CD14-positive monocyte (primary cell): ENCODE measurements around the gene CD300C. TPM values are rescaled to one million over a fixed set of nuclear protein-coding genes. Genes with fewer than 3 reads are reported as not detected.

Experiments
- DNase-seq, 3 donors: peaks; one replicate each; pipeline ENCODE4 v3.0.0-alpha.2; 2011 to 2022
- H2AFZ ChIP-seq: 2 replicates; pipeline ENCODE4 v1.6.0; 2012; ENCODE audit warnings: mild to moderate bottlenecking, low read depth, low read length, inconsistent platforms; ENCODE audit not compliant: insufficient read depth, poor library complexity, severe bottlenecking
- H3K27ac ChIP-seq, 2 donors: 1 replicate in 1 of 2; 2 replicates in 1 of 2; pipeline ENCODE4 v1.5.1; 2012 to 2013; ENCODE audit warnings: low read length in 2 of 2, control low read depth in 1 of 2, inconsistent platforms in 1 of 2, low read depth in 1 of 2, mild to moderate bottlenecking in 1 of 2
- H3K27me3 ChIP-seq, 2 donors: one replicate each; pipeline versions ENCODE4 v1.6.0 to v1.6.1; 2011 to 2013; ENCODE audit warnings: low read length in 2 of 2; ENCODE audit not compliant: control insufficient read depth in 2 of 2, insufficient read depth in 2 of 2
- H3K36me3 ChIP-seq, 2 donors: replicated peaks in 1 of 2; 1 replicate in 1 of 2; 2 replicates in 1 of 2; pipeline versions ENCODE4 v1.5.1 to v1.6.1; 2012 to 2013; ENCODE audit warnings: low read length in 2 of 2, control low read depth in 1 of 2, inconsistent platforms in 1 of 2, mild to moderate bottlenecking in 1 of 2; ENCODE audit not compliant: insufficient read depth in 2 of 2, control insufficient read depth in 1 of 2
- H3K4me1 ChIP-seq, 2 donors: 1 replicate in 1 of 2; 2 replicates in 1 of 2; pipeline versions ENCODE4 v1.5.1 to v1.6.1; 2012 to 2013; ENCODE audit warnings: low read length in 2 of 2, control low read depth in 1 of 2, inconsistent platforms in 1 of 2, mild to moderate bottlenecking in 1 of 2, moderate library complexity in 1 of 2; ENCODE audit not compliant: insufficient read depth in 2 of 2, control insufficient read depth in 1 of 2
- H3K4me2 ChIP-seq: replicated peaks from 2 replicates; pipeline ENCODE3; 2012; ENCODE audit warnings: low read length, moderate library complexity, mild to moderate bottlenecking; ENCODE audit not compliant: poor library complexity, severe bottlenecking; ENCODE audit errors: extremely low read depth
- H3K4me3 ChIP-seq, 3 experiments: fragments of 200-600 bp in 1 of 3; sonication (generic) in 1 of 3; replicated peaks in 1 of 3; 1 replicate in 2 of 3; 2 replicates in 1 of 3; pipeline ENCODE4 v1.5.1; 2011 to 2013; ENCODE audit warnings: low read length in 3 of 3, mild to moderate bottlenecking in 3 of 3, control low read depth in 2 of 3, low read depth in 2 of 3, inconsistent platforms in 1 of 3, moderate library complexity in 1 of 3
- H3K79me2 ChIP-seq: 2 replicates; pipeline ENCODE4 v1.6.0; 2012; ENCODE audit warnings: mild to moderate bottlenecking, control low read depth, inconsistent platforms, low read length, moderate library complexity; ENCODE audit not compliant: insufficient read depth
- H3K9ac ChIP-seq: 2 replicates; pipeline ENCODE4 v1.6.0; 2017; ENCODE audit warnings: low read length, mild to moderate bottlenecking; ENCODE audit not compliant: insufficient read depth, poor library complexity, severe bottlenecking
- H3K9me3 ChIP-seq, 2 donors: replicated peaks in 1 of 2; 1 replicate in 1 of 2; 2 replicates in 1 of 2; pipeline versions ENCODE4 v1.5.1 to v1.6.1; 2012 to 2013; ENCODE audit warnings: low read length in 2 of 2, control low read depth in 1 of 2; ENCODE audit not compliant: control insufficient read depth in 1 of 2, insufficient read depth in 1 of 2
- H4K20me1 ChIP-seq: 2 replicates; pipeline ENCODE4 v1.6.0; 2012; ENCODE audit warnings: mild to moderate bottlenecking, low read length, control low read depth, moderate library complexity; ENCODE audit not compliant: insufficient read depth
- H3K27ac Mint-ChIP-seq, 7 donors: one replicate each; pipeline ENCODE4 v1.8.0; 2020; ENCODE audit warnings: mild to moderate bottlenecking in 7 of 7, mixed read lengths in 7 of 7, moderate library complexity in 6 of 7, inconsistent platforms in 2 of 7
- H3K27me3 Mint-ChIP-seq, 3 donors: one replicate each; pipeline ENCODE4 v1.8.0; 2021 to 2022; ENCODE audit warnings: low read depth in 3 of 3, mild to moderate bottlenecking in 3 of 3, mixed read lengths in 3 of 3, moderate library complexity in 3 of 3, inconsistent platforms in 1 of 3
- H3K36me3 Mint-ChIP-seq, 2 donors: one replicate each; pipeline ENCODE4 v1.8.0; 2020; ENCODE audit warnings: mixed read lengths in 2 of 2, inconsistent platforms in 1 of 2, mild to moderate bottlenecking in 1 of 2
- H3K4me1 Mint-ChIP-seq: one replicate; pipeline ENCODE4 v1.8.0; 2020; ENCODE audit warnings: mild to moderate bottlenecking, mixed read lengths
- H3K4me3 Mint-ChIP-seq, 2 donors: one replicate each; pipeline ENCODE4 v1.8.0; 2020; ENCODE audit warnings: mild to moderate bottlenecking in 2 of 2, mixed read lengths in 2 of 2, moderate library complexity in 1 of 2
- H3K9me3 Mint-ChIP-seq, 7 donors: one replicate each; pipeline ENCODE4 v1.8.0; 2020 to 2022; ENCODE audit warnings: mixed read lengths in 7 of 7, mild to moderate bottlenecking in 6 of 7, moderate library complexity in 6 of 7, inconsistent platforms in 2 of 7
- WGBS: methylation state at CpG from one replicate; pipeline ENCODE4 v1.1.5; 2013; ENCODE audit warnings: missing lambda C conversion rate; ENCODE audit not compliant: insufficient coverage; 5-methylcytosine and 5-hydroxymethylcytosine counted together
- intact Hi-C, 2 donors: fragments of 100-400 bp; cut with micrococcal nuclease; formaldehyde crosslinking; loops; one replicate each; pipeline versions ENCODE4 v1.15.0 to v1.15.1; 2023
- polyA plus RNA-seq, 3 donors: library from polyadenylated mRNA; depleted of rRNA in 1 of 3; unstranded in 2 of 3; stranded (reverse) in 1 of 3; fragments of 300-500 nt in 2 of 3; fragments of >200 nt in 1 of 3; fragmentation: Illumina TruSeq in 2 of 3; gene quantifications; 1 replicate in 2 of 3; 2 replicates in 1 of 3; pipeline ENCODE4 v1.2.3, GENCODE V29; 2012 to 2021
- TF ChIP-seq, protein P1 (sequence below): fragments of 200-600 bp; IDR thresholded peaks from one replicate; pipeline ENCODE4 v1.8.0; 2022; ENCODE audit warnings: antibody characterized with exemption, mild to moderate bottlenecking

Gene CD300C
- polyA plus RNA-seq, 3 donors: 68.3 to 141 (median 93.1) TPM

- peaks cover 48 to 55% of the 10 kb centered on the region in 2 donors for H3K36me3 Mint-ChIP-seq
- no peak overlapping the region for H3K4me3 ChIP-seq
- no CpG with 5 or more reads among the region's 3 CpGs for WGBS
- H3K27ac Mint-ChIP-seq: peak overlapping the region in 5 of 7 donors; percentile 46 to 99 (median 70)
- peaks cover 47 to 57% of the 10 kb centered on the region in 2 donors for H3K4me1 ChIP-seq
- H3K27me3 Mint-ChIP-seq: peaks cover 0 to 20% (median 9%) of the 10 kb centered on the region in 3 donors
- H3K9me3 Mint-ChIP-seq: peaks cover 14 to 31% (median 22%) of the 10 kb centered on the region in 7 donors
- no peak overlapping the region for H2AFZ ChIP-seq
- no peak overlapping the region for H3K4me2 ChIP-seq
- DNase-seq: no peak
- H3K4me1 Mint-ChIP-seq: peaks cover 63% of the 10 kb centered on the region
- no peaks in the 10 kb centered on the region for H3K27me3 ChIP-seq
- peaks cover 0 to 5% of the 10 kb centered on the region in 2 donors for H3K9me3 ChIP-seq
- TF ChIP-seq, protein P1, sequence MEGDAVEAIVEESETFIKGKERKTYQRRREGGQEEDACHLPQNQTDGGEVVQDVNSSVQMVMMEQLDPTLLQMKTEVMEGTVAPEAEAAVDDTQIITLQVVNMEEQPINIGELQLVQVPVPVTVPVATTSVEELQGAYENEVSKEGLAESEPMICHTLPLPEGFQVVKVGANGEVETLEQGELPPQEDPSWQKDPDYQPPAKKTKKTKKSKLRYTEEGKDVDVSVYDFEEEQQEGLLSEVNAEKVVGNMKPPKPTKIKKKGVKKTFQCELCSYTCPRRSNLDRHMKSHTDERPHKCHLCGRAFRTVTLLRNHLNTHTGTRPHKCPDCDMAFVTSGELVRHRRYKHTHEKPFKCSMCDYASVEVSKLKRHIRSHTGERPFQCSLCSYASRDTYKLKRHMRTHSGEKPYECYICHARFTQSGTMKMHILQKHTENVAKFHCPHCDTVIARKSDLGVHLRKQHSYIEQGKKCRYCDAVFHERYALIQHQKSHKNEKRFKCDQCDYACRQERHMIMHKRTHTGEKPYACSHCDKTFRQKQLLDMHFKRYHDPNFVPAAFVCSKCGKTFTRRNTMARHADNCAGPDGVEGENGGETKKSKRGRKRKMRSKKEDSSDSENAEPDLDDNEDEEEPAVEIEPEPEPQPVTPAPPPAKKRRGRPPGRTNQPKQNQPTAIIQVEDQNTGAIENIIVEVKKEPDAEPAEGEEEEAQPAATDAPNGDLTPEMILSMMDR: no peak
- intact Hi-C loops: no loop called here
- H3K27ac ChIP-seq: no peak overlapping the region
- H3K79me2 ChIP-seq: peaks cover 10% of the 10 kb centered on the region
- H3K9ac ChIP-seq: no peak overlapping the region
- no peaks in the 10 kb centered on the region for H4K20me1 ChIP-seq
- no peak overlapping the region for H3K4me3 Mint-ChIP-seq
- H3K36me3 ChIP-seq: no peaks in the 10 kb centered on the region
Measured at GRCh38 chr17:74516561-74517328, 29.2 kb downstream of the CD300C start.

DNA sequence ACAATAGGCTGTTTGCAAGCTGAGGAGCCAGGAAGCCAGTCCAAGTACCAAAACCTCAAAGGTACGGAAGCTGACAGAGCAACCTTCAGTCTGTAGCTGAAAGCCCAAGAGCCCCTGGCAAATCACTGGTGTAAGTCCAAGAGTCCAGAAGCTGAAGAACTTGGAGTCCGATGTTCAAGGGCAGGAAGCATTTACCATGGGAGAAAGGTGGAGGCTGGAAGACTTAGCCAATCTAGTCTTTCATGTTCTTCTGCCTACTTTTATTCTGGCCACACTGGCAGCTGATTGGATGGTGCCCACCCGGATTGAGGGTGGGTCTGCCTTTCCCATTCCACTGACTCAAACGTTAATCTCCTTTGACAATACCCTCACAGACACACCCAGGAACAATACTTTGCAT lies 30.0 kb downstream of the CD300C start:
- WGBS: 92% methylated on average over 3 of the region's 4 CpGs
- Histone ChIP-seq H3K79me2 (peaks cover 3% of the 10 kb centered on the region), H3K4me2 (no peak overlapping the region), H3K27ac (no peak overlapping the region), H3K4me3 (no peak overlapping the region), H3K9me3 (peaks cover 0 to 5% of the 10 kb centered on the region in 2 donors), H3K27me3 (no peaks in the 10 kb centered on the region), H2AFZ (no peak overlapping the region), H3K4me1 (peaks cover 40 to 55% of the 10 kb centered on the region in 2 donors), H3K9ac (no peak overlapping the region), H4K20me1 (no peaks in the 10 kb centered on the region), H3K36me3 (no peaks in the 10 kb centered on the region)
- Mint-ChIP-seq H3K4me1 (peaks cover 60% of the 10 kb centered on the region), H3K27ac (peak overlapping the region in 4 of 7 donors; percentile 2 to 99 (median 66)), H3K36me3 (peaks cover 48 to 49% of the 10 kb centered on the region in 2 donors), H3K9me3 (peaks cover 14 to 30% (median 22%) of the 10 kb centered on the region in 7 donors), H3K4me3 (no peak overlapping the region), H3K27me3 (peaks cover 0 to 20% (median 9%) of the 10 kb centered on the region in 3 donors)
- DNase-seq: no peak
- TF ChIP-seq, protein P1: no peak
- intact Hi-C loops: loop anchor here (2.0 kb wide), 2 partner anchors 17 to 53 kb away; no protein-coding TSS in a partner anchor
